HL-60 (cell line): ENCODE measurements around the gene DTNBP1.

Experiments used
- CTCF ChIP-seq: IDR thresholded peaks from one replicate; pipeline ENCODE4 v1.5.1; 2011; ENCODE audit warnings: low read length, control low read depth, inconsistent platforms; ENCODE audit not compliant: insufficient read depth
- GABPA ChIP-seq: IDR thresholded peaks from 2 replicates; pipeline ENCODE4 v1.6.1; 2012; ENCODE audit warnings: low read depth
- POLR2AphosphoS5 ChIP-seq: IDR thresholded peaks from 2 replicates; pipeline ENCODE4 v1.6.1; 2012; ENCODE audit warnings: low read depth
- REST ChIP-seq: IDR thresholded peaks from 2 replicates; pipeline ENCODE4 v1.6.1; 2012; ENCODE audit warnings: low read depth; ENCODE audit not compliant: insufficient replicate concordance
- SPI1 ChIP-seq: IDR thresholded peaks from 2 replicates; pipeline ENCODE4 v1.6.1; 2012; ENCODE audit warnings: low read depth, mild to moderate bottlenecking, borderline replicate concordance

GRCh38 chr6:15513131-15513771 is 149.6 kb downstream of the DTNBP1 start:
- TF ChIP-seq GABPA (no peak), CTCF (no peak), POLR2AphosphoS5 (no peak), REST (no peak), SPI1 (no peak)
